GM20000 (cell line): ENCODE data around the gene GLYAT.
"Not testable (repeated sequence)": the region's sequence is repeated elsewhere in the genome, so short reads cannot be mapped to it uniquely, and the experiment has no call there.

Source experiments
- DNase-seq: peaks from one replicate; pipeline ENCODE4 v3.0.0; 2012; ENCODE audit warnings: low spot score
- TF ChIP-seq, protein P1 (sequence below): IDR thresholded peaks from 2 replicates; pipeline ENCODE4 v1.5.1; 2012; ENCODE audit warnings: mild to moderate bottlenecking, control low read depth; ENCODE audit errors: extremely low read depth, missing control alignments

GLYAT gene

GRCh38 chr11:58726737-58727414 lies 4.9 kb downstream of the GLYAT start:
- TF ChIP-seq, protein P1, sequence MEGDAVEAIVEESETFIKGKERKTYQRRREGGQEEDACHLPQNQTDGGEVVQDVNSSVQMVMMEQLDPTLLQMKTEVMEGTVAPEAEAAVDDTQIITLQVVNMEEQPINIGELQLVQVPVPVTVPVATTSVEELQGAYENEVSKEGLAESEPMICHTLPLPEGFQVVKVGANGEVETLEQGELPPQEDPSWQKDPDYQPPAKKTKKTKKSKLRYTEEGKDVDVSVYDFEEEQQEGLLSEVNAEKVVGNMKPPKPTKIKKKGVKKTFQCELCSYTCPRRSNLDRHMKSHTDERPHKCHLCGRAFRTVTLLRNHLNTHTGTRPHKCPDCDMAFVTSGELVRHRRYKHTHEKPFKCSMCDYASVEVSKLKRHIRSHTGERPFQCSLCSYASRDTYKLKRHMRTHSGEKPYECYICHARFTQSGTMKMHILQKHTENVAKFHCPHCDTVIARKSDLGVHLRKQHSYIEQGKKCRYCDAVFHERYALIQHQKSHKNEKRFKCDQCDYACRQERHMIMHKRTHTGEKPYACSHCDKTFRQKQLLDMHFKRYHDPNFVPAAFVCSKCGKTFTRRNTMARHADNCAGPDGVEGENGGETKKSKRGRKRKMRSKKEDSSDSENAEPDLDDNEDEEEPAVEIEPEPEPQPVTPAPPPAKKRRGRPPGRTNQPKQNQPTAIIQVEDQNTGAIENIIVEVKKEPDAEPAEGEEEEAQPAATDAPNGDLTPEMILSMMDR, result no peak

GRCh38 chr11:58719406-58720117 lies 12.2 kb downstream of the GLYAT start:
- TF ChIP-seq, protein P1, result no peak
- no peak for DNase-seq

More at GRCh38 chr11:58726737-58727414, 4.9 kb downstream of the GLYAT start:
- no peak for DNase-seq

DNA sequence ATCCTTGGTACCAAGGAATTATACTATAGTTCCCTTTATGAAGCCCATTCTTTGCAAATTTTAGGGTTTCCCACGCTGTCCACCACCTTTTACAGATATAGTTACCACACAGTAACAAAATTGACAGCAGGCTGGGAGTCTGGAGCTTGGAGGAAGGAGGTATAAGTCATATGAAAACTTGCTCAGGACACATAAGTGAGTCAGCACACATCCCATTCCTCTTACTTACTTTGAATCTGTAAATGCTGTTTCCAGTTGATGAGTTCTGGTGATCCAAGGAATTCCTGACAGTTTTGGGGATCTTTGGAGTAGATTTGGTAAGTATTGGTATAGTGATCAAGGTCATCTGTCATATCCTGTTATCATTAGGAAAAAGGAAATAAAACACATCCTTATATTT lies 19.2 kb downstream of the GLYAT start:
- no peak for DNase-seq
- TF ChIP-seq, protein P1, result no peak

DNA sequence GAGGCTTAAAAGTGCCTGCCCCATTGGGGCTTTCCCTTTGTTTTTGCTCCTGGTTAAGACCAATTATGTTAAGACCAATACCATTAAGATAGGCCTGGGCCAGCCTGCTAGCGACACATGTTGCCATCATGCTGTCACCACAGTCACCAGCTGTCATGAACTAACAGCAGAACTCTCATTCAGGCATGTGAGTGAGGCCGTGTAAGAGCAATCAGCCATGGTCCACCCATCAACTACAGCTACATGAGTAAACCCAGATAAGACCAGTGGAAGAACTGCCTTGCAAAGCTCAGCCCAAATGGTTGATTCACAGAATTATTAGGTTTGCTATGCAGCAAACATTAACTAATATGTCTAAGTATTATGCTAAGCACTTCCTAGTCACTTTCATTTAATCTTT lies 19.9 kb downstream of the GLYAT start:
- TF ChIP-seq, protein P1, result no peak
- no peak for DNase-seq

- TF ChIP-seq, protein P1, result no peak
- no peak for DNase-seq
These were observed 24.0 kb downstream of the GLYAT start for GRCh38 chr11:58707767-58708166.

DNA sequence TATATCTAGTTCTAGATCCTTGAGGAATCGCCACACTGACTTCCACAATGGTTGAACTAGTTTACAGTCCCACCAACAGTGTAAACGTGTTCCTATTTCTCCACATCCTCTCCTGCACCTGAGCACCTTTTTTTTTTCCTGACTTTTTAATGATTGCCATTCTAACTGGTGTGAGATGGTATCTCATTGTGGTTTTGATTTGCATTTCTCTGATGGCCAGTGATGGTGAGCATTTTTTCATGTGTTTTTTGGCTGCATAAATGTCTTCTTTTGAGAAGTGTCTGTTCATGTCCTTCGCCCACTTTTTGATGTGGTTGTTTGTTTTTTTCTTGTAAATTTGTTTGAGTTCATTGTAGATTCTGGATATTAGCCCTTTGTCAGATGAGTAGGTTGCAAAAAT lies 34.9 kb downstream of the GLYAT start:
- not testable (repeated sequence) for DNase-seq

DNA sequence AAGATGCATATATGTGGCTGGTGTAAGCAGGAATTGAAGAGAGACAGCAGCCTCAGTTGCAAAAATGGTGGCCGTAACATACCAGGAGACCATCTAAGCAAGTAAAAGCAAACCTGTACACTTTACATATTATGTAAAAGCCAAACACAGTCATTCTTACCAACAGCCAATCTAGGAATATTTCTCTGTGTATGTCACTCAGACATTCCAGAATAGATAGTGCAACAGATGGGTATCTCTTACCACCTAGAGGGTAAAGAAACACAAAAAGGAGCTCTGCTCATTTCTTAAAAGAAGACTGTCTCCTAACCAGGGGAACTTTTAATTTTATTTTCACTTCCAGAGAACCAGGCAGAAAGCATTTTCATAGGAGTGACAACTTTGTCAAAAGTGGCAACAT lies 38.7 kb downstream of the GLYAT start:
- no peak for DNase-seq
- TF ChIP-seq, protein P1, result no peak
